HG03521 (cell line): ENCODE results near the gene ADGRV1.

Source experiments
- ATAC-seq: cut with Tn5 transposase; IDR thresholded peaks from one replicate; pipeline ENCODE4 v1.9.1; 2021; ENCODE audit warnings: mild to moderate bottlenecking, moderate library complexity; ENCODE audit not compliant: unreplicated experiment

The ADGRV1 gene

DNA sequence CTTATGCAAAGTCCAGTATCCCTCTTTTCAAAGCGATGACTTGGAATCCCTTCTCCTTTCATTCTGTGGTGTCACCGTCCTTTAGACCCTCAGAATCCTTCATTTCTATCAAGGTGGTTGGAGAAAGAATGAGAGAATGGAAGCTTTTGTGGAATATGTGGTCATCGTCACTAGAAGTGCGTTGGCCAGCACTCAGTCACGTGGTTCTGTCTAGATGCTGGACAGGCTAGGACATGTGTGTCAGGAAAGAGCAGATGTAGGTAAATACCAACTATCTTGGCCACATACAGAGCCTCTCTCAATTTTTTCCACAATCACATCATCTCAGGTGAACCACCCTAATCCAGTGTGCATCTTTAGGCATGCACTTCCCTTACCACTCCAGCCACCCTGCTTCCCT is 618.5 kb downstream of the ADGRV1 start:
- ATAC-seq = no peak

DNA sequence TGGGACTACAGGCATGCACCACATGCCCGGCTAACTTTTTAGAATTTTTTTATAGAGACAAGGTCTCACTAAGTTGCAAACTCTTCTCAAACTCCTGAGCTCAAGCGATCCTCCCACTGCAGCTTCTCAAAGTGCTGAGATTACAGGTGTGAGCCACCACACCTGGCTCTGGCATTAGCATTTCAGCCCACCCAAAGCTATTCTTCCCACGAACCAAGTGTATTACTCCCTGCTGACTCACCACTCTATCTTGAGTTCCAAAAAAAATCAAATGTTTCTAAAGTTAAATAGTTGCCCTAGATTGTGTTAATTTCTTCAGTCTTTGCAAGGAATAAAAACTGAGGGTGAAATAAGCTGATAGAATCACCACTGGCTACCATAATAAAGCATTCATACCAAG is 619.0 kb downstream of the ADGRV1 start:
- no peak for ATAC-seq

DNA sequence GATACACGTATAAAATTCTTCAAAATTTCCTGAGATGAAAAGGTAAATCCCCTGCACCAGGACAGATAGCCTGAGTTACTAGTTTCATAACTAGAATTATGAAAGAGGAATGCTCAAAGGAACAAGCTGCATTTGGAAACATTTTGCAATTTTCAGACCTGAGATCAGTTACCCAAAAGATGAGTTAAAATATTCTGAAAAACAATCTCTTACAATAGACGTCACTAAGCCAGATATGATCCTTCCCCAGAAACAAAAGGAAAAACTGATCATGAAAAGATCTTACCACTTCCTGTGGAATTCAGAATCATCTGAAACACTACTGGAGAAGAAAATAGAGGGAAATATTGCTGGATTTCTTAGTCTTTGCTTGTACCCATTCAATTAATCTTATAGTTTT is 619.9 kb downstream of the ADGRV1 start:
- no peak for ATAC-seq

DNA sequence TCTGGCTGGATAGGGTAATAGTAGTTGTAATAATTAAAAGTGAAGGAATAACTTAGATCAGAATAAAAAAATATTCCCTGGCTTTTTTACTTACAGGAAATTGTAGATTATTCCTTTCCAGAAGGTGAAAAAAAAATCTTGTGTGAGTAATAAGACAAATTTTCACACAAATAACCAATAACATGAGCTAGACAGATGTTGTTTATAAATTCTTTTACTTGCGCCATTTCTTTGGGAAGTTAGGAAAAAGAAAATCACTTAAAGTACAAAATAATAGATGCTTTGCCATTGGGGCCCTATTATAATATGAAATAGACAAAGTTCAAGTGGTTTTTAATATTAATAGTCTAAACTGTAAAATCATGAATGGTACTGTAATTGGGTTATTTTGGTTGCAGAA is 620.4 kb downstream of the ADGRV1 start:
- ATAC-seq = no peak

DNA sequence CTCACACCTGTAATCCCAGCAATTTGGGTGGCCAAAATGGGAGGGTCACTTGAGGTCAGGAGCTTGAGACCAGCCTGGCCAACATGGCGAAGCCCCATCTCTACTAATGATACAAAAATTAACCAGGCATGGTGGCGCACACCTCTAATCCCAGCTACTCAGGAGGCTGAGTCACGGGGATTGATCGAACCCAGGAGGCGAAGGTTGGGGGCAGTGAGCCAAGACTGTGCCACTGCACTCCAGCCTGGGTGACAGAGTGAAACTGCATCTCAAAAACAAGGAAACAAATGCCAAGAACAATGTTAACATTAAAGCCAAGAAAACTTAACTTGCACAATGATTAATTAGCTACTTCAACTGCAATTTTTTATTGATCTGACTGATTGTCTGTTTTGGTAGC is 621.9 kb downstream of the ADGRV1 start:
- ATAC-seq = no peak

DNA sequence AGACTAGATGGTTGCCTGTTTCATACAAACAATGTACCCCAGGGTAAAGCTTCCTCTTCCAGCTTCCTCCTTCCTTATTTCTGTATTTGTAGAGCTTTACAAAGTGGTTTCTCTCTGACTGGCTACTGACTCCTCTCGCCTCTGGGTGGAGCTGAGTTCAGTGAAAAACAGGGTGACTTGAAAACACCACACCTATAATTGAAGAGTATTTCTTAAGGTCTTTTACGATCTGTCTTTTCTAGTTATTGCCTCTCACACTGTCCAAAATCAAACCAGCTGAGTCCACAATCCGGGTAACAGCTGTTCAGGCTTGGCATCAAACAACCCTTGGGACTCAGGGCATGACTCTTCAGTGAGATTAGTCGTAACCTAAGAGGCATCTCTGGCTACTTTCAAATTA is 624.2 kb downstream of the ADGRV1 start:
- peak; percentile 51 for ATAC-seq

DNA sequence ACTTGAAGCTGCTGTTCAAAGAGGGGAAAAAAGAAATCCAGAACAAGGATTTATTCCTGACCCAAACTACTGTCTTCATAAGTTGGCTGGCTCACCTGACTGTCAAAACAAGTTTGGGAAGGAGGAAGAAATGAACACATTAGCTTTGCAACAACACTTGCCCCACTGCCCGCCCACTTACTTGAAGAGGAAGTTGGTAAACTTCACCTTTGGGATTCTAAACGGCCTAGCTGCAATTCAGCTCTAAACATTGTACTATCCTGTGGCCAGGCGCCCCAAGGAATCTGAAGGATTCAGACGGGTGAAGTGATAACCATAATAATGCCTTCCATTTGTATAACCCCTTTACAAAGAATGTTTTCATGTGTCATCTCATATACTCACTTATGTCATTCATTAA is 625.1 kb downstream of the ADGRV1 start:
- no peak for ATAC-seq

DNA sequence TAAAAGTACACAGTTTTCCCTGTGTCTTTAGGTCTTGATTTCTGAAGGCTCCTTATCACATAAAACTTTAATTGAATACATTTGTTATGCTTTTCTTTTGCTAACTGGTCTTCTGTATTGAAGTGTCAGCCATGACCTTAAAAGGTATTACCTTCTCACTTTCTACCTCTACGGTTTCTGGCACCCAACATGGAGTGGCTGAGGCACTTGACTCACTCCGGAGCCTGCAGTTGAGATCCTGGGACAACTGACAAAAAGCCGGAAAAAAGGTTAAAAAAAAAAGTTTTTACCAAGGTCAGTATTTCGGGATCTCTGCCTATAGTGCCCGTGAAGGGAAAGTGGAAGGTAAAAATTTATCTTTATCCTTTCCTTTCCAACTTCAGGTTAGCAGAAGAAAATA is 627.5 kb downstream of the ADGRV1 start:
- no peak for ATAC-seq

DNA sequence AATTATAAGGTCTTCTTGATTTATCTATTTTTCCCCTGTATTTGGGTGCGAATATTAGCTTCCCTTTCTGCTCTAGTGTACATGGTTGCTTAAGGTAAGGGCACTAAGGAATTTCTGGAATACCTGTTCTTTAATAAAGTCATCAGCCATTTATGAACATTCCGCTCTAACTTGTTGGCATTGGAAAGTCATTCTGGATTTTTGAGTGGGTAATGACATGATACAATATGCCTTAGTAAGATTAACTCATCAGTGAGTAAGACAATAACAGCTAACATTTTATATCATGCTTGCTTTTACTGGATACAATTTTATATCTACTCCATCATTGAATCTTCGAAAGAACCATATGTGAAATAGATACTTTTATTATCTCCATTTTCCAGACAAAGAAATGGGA is 628.4 kb downstream of the ADGRV1 start:
- ATAC-seq = no peak

DNA sequence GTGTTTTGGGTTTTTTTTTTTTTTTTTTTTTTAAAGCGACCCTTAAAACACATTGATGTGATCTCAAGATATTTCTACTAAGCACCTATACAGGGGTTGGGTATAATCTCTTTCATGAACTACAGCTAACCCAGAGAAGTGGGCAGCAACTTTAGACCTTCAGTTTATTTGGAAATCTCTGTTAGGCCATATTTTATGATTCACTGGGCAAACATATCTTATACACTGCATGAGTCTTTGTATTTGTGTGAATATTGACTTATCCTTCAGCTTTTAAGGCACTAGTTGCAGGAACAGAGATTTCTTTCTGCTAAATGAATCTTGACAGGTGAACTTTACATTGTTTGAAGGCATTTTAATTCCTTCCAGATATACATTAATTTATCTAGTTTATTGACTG is 630.2 kb downstream of the ADGRV1 start:
- no peak for ATAC-seq

DNA sequence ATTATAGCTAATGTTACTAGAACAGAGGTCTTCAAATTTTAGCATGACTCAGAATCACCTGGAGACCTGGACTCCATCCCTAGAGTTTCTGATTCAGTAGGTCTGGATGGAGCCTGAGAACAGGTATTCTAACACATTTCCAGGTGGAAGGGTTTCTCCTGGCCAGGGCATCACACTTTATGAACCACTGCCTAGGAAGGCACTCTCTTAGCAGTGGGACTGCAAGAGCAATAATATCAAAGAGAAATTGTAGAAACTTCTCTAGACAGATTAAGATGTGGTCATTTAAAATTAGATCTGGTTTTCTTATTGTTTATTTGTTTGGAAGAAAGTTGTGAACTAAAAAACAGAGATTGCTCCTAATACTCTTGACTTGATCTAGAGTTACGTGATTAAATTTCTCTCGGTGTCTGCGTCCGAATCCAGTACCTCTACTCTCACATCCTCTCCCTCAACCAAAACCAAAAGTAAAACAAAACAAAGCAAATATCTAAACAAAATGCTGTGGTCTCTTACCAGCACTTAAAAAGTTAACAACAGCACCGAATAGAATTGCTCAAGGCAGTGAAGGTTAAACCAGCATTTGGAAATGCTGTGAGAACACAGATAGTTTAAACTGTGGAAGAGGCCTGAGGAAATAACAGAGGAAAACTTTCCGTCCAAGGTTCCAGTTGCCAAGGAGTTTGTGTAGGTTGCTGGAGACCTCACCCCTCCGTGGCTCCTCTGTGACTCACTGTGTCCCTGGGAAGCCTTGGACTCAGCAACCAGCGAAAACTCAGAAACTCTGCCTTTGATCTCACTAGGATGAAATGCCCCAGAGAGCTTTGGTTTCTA is 631.1 kb downstream of the ADGRV1 start:
- no peak for ATAC-seq

DNA sequence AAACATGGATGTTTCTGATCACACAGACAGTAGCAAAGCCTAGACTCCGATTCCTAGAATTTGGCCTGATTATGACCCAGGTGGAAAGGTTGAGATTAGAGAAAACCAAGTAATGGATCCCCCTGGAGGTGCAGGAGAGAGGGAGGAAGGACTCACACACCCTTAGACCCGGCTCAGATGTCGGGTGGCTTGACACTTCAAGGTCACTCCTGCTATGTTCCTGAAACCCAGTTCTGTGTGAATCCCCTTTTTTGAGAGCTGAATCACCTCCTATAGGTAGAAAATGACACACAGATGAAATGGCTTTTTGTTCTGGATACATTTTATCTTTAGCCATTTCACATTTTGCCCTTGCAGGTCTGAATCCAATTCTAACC is 631.7 kb downstream of the ADGRV1 start:
- ATAC-seq = no peak

DNA sequence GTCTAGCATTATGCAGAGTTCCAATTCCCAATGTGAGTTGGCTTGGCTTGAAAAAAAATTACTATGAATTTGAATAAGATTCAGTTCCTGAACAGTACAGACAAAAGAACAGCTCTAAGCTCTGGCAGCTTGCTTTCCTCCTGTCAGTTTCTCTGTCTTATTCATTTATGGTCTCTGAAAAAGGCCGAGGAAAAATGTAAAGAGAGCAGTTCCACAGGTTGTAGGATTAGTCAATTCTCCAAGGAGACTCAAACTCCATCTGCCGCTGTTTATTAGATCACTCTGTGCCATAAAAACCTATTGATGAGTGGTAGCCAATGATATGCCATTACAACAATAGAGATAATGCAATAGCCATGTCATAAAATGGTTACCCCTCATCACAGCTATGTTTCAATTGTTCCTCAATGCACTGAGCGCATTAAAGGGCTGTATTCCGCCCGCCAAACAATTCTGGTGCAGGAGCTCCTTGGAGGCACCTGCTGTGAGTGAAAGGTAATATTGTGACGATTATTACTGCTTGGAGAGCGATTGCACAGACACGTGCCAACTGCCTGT is 636.3 kb downstream of the ADGRV1 start:
- no peak for ATAC-seq

DNA sequence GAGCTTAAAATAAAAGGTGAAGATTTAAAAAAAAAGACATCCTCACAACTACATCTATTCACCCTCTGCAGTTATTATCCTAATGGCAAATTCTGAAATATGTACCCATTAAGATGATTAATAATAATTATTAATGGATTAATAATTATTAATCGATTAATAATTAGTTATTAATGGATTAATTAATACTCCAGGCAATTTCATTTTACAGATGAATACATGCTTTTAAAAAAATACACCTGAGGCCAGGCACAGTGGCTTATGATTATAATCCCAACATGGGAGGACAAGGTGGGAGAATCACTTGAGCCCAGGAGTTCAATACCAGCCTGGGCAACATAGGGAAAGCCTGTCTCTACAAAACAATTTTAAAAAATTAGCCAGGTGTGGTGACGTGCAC is 642.1 kb downstream of the ADGRV1 start:
- ATAC-seq = no peak

DNA sequence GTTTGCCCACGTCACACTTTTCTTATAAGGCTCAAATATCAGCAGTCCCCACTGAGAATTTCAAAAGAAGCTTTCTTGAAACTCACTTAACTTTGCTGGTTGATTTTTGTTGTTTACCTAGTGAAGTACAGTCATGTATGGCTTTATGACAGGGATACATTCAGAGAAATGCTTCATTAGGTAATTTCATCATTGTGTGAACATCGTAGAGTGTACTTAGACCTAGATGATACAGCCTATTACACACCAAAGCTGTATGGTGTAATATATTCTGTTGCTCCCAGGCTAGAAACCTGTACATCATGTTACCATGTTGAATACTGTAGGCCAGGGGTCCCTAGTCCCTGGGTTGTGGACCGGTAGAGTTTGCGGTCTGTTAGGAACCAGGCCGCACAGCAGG is 647.5 kb downstream of the ADGRV1 start:
- ATAC-seq = no peak

DNA sequence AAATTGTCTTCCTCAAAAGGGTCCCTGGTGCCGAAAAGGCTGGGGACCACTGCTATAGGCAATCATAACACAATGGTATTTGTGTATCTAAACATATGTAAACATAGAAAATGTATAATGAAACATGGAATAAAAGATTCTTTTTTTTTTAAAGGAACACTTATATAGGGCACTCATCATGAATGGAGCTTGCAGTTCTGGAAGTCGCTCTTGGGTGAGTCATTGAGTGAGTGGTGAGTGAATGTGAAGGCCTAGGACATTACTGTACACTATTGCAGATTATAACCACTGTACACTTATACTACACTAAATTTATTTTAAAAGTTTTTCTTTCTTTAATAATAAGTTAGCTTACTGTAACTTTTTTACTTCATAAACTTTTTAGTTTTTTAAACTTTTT is 648.1 kb downstream of the ADGRV1 start:
- no peak for ATAC-seq

DNA sequence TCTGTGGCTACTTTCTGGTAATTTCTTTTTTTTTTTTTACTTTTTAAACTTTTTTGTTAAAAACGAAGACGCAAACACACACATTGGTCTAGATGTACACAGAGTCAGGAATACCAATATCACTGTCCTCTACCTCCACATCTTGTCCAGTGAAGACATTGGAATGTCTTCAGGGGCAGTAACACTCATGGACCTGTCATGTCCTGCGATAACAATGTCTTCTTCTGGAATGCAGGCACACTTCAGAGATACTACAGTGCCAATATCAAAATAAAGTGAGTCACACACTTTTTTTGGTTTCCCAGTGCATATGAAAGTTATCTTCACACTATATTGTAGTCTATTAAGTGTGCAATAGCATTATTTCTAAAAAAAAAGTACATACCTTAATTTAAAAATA is 648.7 kb downstream of the ADGRV1 start:
- ATAC-seq = no peak

DNA sequence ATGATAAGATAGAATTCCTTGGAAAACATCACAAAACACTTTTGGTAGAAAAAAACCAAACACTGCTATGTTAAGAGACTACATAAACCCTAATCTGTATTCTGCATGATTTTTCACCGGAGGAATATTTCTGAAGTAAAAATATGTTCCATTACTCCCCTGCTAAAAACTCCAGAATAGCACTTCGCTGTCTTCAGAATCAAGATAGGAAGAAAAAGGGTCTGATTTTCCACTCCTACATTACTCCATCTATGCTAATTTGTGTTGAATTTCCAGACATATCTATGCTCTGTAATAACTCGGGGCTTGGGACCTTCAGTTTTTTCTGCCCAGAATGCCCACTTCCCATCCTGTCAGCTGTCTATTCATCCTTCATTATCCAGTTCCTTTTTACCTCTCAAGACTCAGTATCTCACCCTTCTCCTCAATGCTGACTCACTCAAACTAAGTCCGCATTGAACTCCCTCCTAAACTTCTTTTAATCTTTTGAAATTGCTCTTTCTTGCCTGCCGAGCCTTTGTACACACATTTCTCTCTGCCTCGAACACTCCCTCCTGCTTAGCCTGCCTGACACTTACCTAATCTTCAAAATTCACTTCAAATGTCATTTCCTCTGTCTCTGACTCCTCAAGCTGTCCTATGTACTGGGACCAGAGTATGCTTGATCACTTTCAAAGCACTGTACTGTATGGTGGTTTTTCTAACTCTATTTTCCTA is 653.6 kb downstream of the ADGRV1 start:
- no peak for ATAC-seq

DNA sequence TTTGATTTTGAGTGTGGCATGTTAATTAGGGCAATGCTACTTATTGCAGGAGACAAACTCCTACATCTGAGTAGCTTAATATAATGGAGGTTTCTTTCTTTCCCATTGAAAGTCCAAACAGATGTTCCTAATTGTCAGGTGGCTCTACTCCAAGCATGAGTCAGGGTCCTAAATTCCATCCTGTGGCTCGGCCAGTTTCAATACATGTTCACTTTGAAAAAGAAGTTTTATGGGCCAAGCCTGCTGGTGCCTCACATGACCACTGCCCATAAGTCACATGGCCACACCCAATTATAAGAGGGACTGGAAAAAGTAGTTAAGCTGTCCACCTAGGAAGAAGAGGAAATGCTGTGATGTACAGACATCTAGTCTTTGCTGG is 654.1 kb downstream of the ADGRV1 start:
- no peak for ATAC-seq
